ENCODE results near the gene FEN1. TPM values are rescaled to one million over a fixed set of nuclear protein-coding genes. Genes with fewer than 3 reads are reported as not detected.

FEN1 gene
- total and polyA plus RNA-seq, 2 of the 13 experiments (the other 11 are each of a cell fraction or from before 2014, with no cell fraction given) = 12.4 to 102 TPM

DNA sequence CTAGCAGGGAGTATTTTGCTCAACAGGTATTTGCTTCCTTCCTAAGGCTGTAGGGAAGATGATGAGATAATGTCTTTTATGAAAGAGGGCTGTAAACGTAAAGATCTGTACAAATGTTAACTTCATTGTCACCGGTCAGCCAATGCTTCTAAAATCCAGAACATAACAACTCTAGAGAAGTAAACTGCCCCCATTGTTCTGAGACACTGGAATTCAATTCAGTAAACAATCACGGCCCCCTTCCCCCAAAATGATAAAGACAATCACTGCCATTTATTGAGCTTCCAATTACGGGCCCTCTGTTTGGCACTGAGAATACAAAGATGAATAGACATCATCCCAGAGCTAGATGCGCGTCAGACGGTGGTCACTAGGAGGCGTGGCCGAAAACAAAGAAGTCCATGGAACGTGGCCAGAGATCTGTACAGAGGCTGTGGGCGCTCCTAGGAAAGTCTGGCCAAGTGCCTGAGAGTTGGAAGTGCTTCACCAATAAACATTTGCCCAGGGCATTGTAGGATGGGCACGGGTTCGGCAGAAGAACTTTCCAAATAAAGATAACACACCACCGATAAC, 888 bp upstream of the FEN1 start (continued):
- TF ChIP-seq, protein P1, sequence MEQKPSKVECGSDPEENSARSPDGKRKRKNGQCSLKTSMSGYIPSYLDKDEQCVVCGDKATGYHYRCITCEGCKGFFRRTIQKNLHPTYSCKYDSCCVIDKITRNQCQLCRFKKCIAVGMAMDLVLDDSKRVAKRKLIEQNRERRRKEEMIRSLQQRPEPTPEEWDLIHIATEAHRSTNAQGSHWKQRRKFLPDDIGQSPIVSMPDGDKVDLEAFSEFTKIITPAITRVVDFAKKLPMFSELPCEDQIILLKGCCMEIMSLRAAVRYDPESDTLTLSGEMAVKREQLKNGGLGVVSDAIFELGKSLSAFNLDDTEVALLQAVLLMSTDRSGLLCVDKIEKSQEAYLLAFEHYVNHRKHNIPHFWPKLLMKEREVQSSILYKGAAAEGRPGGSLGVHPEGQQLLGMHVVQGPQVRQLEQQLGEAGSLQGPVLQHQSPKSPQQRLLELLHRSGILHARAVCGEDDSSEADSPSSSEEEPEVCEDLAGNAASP (CRISPR knock-in tag; IDR thresholded peaks at IDR 0.05; ENCODE audit: borderline replicate concordance) = no peak
- TF ChIP-seq, protein P2, sequence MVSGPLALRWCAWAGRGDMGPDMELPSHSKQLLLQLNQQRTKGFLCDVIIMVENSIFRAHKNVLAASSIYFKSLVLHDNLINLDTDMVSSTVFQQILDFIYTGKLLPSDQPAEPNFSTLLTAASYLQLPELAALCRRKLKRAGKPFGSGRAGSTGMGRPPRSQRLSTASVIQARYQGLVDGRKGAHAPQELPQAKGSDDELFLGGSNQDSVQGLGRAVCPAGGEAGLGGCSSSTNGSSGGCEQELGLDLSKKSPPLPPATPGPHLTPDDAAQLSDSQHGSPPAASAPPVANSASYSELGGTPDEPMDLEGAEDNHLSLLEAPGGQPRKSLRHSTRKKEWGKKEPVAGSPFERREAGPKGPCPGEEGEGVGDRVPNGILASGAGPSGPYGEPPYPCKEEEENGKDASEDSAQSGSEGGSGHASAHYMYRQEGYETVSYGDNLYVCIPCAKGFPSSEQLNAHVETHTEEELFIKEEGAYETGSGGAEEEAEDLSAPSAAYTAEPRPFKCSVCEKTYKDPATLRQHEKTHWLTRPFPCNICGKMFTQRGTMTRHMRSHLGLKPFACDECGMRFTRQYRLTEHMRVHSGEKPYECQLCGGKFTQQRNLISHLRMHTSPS (CRISPR knock-in tag; IDR thresholded peaks at IDR 0.05; ENCODE audit: low read depth) = no peak
- TF ChIP-seq ZNF431 (CRISPR knock-in tag; IDR thresholded peaks at IDR 0.05; ENCODE audit: borderline replicate concordance, low read depth) (no peak), TAF15 (IDR thresholded peaks at IDR 0.05; ENCODE audit: low read depth, low read length, poor library complexity, severe bottlenecking) (no peak), ZBTB20 (CRISPR knock-in tag; IDR thresholded peaks at IDR 0.05; ENCODE audit: borderline replicate concordance, low read depth) (no peak), MYC (CRISPR knock-in tag; IDR thresholded peaks at IDR 0.05; ENCODE audit: borderline replicate concordance) (no peak; the same call in 1 of the 2 replicates)
- TF ChIP-seq, protein P3, sequence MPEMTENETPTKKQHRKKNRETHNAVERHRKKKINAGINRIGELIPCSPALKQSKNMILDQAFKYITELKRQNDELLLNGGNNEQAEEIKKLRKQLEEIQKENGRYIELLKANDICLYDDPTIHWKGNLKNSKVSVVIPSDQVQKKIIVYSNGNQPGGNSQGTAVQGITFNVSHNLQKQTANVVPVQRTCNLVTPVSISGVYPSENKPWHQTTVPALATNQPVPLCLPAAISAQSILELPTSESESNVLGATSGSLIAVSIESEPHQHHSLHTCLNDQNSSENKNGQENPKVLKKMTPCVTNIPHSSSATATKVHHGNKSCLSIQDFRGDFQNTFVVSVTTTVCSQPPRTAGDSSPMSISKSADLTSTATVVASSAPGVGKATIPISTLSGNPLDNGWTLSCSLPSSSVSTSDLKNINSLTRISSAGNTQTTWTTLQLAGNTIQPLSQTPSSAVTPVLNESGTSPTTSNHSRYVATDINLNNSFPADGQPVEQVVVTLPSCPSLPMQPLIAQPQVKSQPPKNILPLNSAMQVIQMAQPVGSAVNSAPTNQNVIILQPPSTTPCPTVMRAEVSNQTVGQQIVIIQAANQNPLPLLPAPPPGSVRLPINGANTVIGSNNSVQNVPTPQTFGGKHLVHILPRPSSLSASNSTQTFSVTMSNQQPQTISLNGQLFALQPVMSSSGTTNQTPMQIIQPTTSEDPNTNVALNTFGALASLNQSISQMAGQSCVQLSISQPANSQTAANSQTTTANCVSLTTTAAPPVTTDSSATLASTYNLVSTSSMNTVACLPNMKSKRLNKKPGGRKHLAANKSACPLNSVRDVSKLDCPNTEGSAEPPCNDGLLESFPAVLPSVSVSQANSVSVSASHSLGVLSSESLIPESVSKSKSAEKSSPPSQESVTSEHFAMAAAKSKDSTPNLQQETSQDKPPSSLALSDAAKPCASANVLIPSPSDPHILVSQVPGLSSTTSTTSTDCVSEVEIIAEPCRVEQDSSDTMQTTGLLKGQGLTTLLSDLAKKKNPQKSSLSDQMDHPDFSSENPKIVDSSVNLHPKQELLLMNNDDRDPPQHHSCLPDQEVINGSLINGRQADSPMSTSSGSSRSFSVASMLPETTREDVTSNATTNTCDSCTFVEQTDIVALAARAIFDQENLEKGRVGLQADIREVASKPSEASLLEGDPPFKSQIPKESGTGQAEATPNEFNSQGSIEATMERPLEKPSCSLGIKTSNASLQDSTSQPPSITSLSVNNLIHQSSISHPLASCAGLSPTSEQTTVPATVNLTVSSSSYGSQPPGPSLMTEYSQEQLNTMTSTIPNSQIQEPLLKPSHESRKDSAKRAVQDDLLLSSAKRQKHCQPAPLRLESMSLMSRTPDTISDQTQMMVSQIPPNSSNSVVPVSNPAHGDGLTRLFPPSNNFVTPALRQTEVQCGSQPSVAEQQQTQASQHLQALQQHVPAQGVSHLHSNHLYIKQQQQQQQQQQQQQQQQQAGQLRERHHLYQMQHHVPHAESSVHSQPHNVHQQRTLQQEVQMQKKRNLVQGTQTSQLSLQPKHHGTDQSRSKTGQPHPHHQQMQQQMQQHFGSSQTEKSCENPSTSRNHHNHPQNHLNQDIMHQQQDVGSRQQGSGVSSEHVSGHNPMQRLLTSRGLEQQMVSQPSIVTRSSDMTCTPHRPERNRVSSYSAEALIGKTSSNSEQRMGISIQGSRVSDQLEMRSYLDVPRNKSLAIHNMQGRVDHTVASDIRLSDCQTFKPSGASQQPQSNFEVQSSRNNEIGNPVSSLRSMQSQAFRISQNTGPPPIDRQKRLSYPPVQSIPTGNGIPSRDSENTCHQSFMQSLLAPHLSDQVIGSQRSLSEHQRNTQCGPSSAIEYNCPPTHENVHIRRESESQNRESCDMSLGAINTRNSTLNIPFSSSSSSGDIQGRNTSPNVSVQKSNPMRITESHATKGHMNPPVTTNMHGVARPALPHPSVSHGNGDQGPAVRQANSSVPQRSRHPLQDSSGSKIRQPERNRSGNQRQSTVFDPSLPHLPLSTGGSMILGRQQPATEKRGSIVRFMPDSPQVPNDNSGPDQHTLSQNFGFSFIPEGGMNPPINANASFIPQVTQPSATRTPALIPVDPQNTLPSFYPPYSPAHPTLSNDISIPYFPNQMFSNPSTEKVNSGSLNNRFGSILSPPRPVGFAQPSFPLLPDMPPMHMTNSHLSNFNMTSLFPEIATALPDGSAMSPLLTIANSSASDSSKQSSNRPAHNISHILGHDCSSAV (CRISPR knock-in tag; IDR thresholded peaks at IDR 0.05; ENCODE audit: borderline replicate concordance) = peak; percentile 2; the same call in 1 of the 2 replicates
- TF ChIP-seq, protein P4, sequence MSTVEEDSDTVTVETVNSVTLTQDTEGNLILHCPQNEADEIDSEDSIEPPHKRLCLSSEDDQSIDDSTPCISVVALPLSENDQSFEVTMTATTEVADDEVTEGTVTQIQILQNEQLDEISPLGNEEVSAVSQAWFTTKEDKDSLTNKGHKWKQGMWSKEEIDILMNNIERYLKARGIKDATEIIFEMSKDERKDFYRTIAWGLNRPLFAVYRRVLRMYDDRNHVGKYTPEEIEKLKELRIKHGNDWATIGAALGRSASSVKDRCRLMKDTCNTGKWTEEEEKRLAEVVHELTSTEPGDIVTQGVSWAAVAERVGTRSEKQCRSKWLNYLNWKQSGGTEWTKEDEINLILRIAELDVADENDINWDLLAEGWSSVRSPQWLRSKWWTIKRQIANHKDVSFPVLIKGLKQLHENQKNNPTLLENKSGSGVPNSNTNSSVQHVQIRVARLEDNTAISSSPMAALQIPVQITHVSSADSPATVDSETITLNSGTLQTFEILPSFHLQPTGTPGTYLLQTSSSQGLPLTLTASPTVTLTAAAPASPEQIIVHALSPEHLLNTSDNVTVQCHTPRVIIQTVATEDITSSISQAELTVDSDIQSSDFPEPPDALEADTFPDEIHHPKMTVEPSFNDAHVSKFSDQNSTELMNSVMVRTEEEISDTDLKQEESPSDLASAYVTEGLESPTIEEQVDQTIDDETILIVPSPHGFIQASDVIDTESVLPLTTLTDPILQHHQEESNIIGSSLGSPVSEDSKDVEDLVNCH (CRISPR knock-in tag; IDR thresholded peaks at IDR 0.05) = 0 out of 2 replicates have a peak, but pooled peaks have one; percentile 18
